ENCODE measurements around the gene GMDS. TPM values are rescaled to one million over a fixed set of nuclear protein-coding genes. Genes with fewer than 3 reads are reported as not detected.

The GMDS gene
- total RNA-seq, 4 donors from 2014 or later: 3.4 to 7.2 (median 4.6) TPM

DNA sequence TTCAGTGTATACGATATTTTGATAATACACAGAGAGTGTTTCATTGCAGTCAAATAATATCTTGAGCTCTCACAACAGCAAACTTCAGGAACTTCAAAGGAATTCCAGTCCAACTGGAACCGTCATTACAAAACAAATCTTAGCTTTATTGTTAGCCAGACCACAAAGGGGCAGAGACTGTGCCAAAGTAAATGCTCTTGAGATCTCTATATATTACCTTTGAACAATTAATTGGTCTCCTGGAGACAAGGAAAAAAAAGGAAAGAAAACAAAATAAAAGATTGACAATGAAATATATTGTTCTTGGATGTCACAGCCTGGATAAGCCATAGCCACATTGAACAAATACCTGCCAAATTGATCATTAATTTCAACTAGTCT is 565.7 kb downstream of the GMDS start:
- Histone ChIP-seq H3K4me1 (peaks cover 17 to 19% of the 10 kb centered on the region in 2 donors), H3K9me3 (no peaks in the 10 kb centered on the region), H3K36me3 (no peaks in the 10 kb centered on the region), H3K4me3 (no peak overlapping the region), H3K27me3 (no peaks in the 10 kb centered on the region), H3K27ac (peak overlapping the region; percentile 65 to 72 (median 69))
- ATAC-seq (no peak), DNase-seq (no peak)
- intact Hi-C loops (cut with DNase I; ENCODE audit: low total_unique reads): no loop called here
- in situ Hi-C loops (cut with MboI; ENCODE audit: low sequenced_read_pairs in 4 of 4): no loop called here
- TF ChIP-seq, protein P1, sequence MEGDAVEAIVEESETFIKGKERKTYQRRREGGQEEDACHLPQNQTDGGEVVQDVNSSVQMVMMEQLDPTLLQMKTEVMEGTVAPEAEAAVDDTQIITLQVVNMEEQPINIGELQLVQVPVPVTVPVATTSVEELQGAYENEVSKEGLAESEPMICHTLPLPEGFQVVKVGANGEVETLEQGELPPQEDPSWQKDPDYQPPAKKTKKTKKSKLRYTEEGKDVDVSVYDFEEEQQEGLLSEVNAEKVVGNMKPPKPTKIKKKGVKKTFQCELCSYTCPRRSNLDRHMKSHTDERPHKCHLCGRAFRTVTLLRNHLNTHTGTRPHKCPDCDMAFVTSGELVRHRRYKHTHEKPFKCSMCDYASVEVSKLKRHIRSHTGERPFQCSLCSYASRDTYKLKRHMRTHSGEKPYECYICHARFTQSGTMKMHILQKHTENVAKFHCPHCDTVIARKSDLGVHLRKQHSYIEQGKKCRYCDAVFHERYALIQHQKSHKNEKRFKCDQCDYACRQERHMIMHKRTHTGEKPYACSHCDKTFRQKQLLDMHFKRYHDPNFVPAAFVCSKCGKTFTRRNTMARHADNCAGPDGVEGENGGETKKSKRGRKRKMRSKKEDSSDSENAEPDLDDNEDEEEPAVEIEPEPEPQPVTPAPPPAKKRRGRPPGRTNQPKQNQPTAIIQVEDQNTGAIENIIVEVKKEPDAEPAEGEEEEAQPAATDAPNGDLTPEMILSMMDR (IDR thresholded peaks at IDR 0.05 in 4 of 5, conservative IDR thresholded peaks at IDR 0.05 in 1 of 5): no peak
- no peak for TF ChIP-seq POLR2A (IDR thresholded peaks at IDR 0.05)

GRCh38 chr6:1679031-1679687 is 566.2 kb downstream of the GMDS start:
- TF ChIP-seq POLR2A (IDR thresholded peaks at IDR 0.05): no peak
- TF ChIP-seq, protein P1 (IDR thresholded peaks at IDR 0.05 in 4 of 5, conservative IDR thresholded peaks at IDR 0.05 in 1 of 5): no peak
- Histone ChIP-seq H3K4me1 (peaks cover 17 to 19% of the 10 kb centered on the region in 2 donors), H3K9me3 (no peaks in the 10 kb centered on the region), H3K27me3 (no peaks in the 10 kb centered on the region), H3K36me3 (no peaks in the 10 kb centered on the region), H3K27ac (peak overlapping the region; percentile 65 to 72 (median 69)), H3K4me3 (peak overlapping the region in 1 of 4 donors; percentile 9)
- ATAC-seq (peak; percentile 96 to 97), DNase-seq (peak; percentile 13 to 51)
- in situ Hi-C loops (cut with MboI; ENCODE audit: low sequenced_read_pairs in 4 of 4) (no loop called here), intact Hi-C loops (cut with DNase I; ENCODE audit: low total_unique reads) (no loop called here)

GRCh38 chr6:1678201-1678600 is 567.2 kb downstream of the GMDS start:
- Histone ChIP-seq H3K4me1 (peaks cover 17 to 19% of the 10 kb centered on the region in 2 donors), H3K4me3 (no peak overlapping the region), H3K36me3 (no peaks in the 10 kb centered on the region), H3K9me3 (no peaks in the 10 kb centered on the region), H3K27me3 (no peaks in the 10 kb centered on the region), H3K27ac (peak overlapping the region in 3 of 4 donors; percentile 67 to 72 (median 71))
- in situ Hi-C loops (cut with MboI; ENCODE audit: low sequenced_read_pairs in 4 of 4): no loop called here
- DNase-seq (no peak), ATAC-seq (no peak)
- intact Hi-C loops (cut with DNase I; ENCODE audit: low total_unique reads): no loop called here
- TF ChIP-seq, protein P1 (IDR thresholded peaks at IDR 0.05 in 4 of 5, conservative IDR thresholded peaks at IDR 0.05 in 1 of 5): no peak
- no peak for TF ChIP-seq POLR2A (IDR thresholded peaks at IDR 0.05)

GRCh38 chr6:1672379-1672778 is 573.0 kb downstream of the GMDS start:
- in situ Hi-C loops (cut with MboI; ENCODE audit: low sequenced_read_pairs in 4 of 4) (no loop called here), intact Hi-C loops (cut with DNase I; ENCODE audit: low total_unique reads) (no loop called here)
- no peak for DNase-seq
- Histone ChIP-seq H3K9me3 (no peaks in the 10 kb centered on the region), H3K27me3 (no peaks in the 10 kb centered on the region), H3K27ac (no peak overlapping the region), H3K36me3 (no peaks in the 10 kb centered on the region), H3K4me1 (no peaks in the 10 kb centered on the region), H3K4me3 (no peak overlapping the region)
- TF ChIP-seq, protein P1 (IDR thresholded peaks at IDR 0.05 in 4 of 5, conservative IDR thresholded peaks at IDR 0.05 in 1 of 5): no peak
- no peak for TF ChIP-seq POLR2A (IDR thresholded peaks at IDR 0.05)
- ATAC-seq: no peak

Data from gastrocnemius medialis (tissue), 4 donors.